HT-29 (cell line): ENCODE results near the gene ADH6. TPM values are rescaled to one million over a fixed set of nuclear protein-coding genes. Genes with fewer than 3 reads are reported as not detected.
A peak's percentile ranks its signal among the peaks of the same experiment; 100 is the strongest.
"Not testable (repeated sequence)": the region's sequence is repeated elsewhere in the genome, so short reads cannot be mapped to it uniquely, and the experiment has no call there.

ENCODE experiments used
- DNase-seq: peaks from one replicate; pipeline ENCODE4 v3.0.0-alpha.2; 2015; ENCODE audit warnings: low spot score
- total RNA-seq: library from RNA; depleted of rRNA; stranded (reverse); fragments of >200 nt; shearing (Covaris generic); gene quantifications from 2 replicates; pipeline ENCODE4 v1.2.3, GENCODE V29; 2014; rRNA removed

Gene ADH6
- 0.13 and 0.47 TPM in 2 replicates for total RNA-seq

GRCh38 chr4:99219072-99219471, at the start of gene ADH6:
ADH6 (minus strand) TSS chr4:99219246; CDS start chr4:99219152, 94 bp downstream.
- peak; percentile 35 for DNase-seq

- DNase-seq, result no peak
Measured at GRCh38 chr4:99264927-99265326, 45.9 kb upstream of the ADH6 start.

- no peak for DNase-seq
Measured at GRCh38 chr4:99252746-99253145, 33.7 kb upstream of the ADH6 start.

GRCh38 chr4:99248714-99249113, 29.7 kb upstream of the ADH6 start:
- no peak for DNase-seq

- DNase-seq, result no peak
Measured at GRCh38 chr4:99235955-99236354, 16.9 kb upstream of the ADH6 start.

GRCh38 chr4:99234331-99235010, 15.4 kb upstream of the ADH6 start:
- no peak for DNase-seq

GRCh38 chr4:99233397-99233796, 14.4 kb upstream of the ADH6 start:
- not testable (repeated sequence) for DNase-seq

- not testable (repeated sequence) for DNase-seq
Measured at GRCh38 chr4:99228706-99229105, 9.7 kb upstream of the ADH6 start.

- not testable (repeated sequence) for DNase-seq
Measured at GRCh38 chr4:99227646-99228045, 8.6 kb upstream of the ADH6 start.

- DNase-seq, result peak; percentile 11
Measured at GRCh38 chr4:99221980-99222379, 2.9 kb upstream of the ADH6 start.

GRCh38 chr4:99219479-99219878, 433 bp upstream of the ADH6 start:
- DNase-seq, result no peak

GRCh38 chr4:99215521-99215920, 3.5 kb downstream of the ADH6 start:
- no peak for DNase-seq

- no peak for DNase-seq
Measured at GRCh38 chr4:99210789-99211188, 8.3 kb downstream of the ADH6 start.

- no peak for DNase-seq
Measured at GRCh38 chr4:99209671-99210070, 9.4 kb downstream of the ADH6 start.

- no peak for DNase-seq
Measured at GRCh38 chr4:99208719-99209075, 10.3 kb downstream of the ADH6 start.

GRCh38 chr4:99207911-99208718, 10.9 kb downstream of the ADH6 start:
- DNase-seq, result no peak

- DNase-seq, result no peak
Measured at GRCh38 chr4:99207069-99207743, 11.8 kb downstream of the ADH6 start.

- no peak for DNase-seq
Measured at GRCh38 chr4:99205153-99205979, 13.7 kb downstream of the ADH6 start.

GRCh38 chr4:99202536-99202935, 16.5 kb downstream of the ADH6 start:
- DNase-seq, result no peak

GRCh38 chr4:99202094-99202493, 17.0 kb downstream of the ADH6 start:
- DNase-seq, result no peak

GRCh38 chr4:99201690-99202089, 17.4 kb downstream of the ADH6 start:
- DNase-seq, result peak; percentile 22

GRCh38 chr4:99200138-99200537, 18.9 kb downstream of the ADH6 start:
- no peak for DNase-seq
